Stimulated activated CD8-positive, alpha-beta memory T cell treated with anti-CD3 and anti-CD28 coated beads, Interleukin-2, amount 100 ng/mL, for 48 hours (primary cell): ENCODE measurements around the gene CCNB2.
"Not testable (repeated sequence)": the region's sequence is repeated elsewhere in the genome, so short reads cannot be mapped to it uniquely, and the experiment has no call there.

ENCODE experiments used
- DNase-seq, 2 donors: peaks; one replicate each; pipeline ENCODE4 v3.0.0-alpha.2; 2020; ENCODE audit warnings: low read depth in 2 of 2

CCNB2 gene

GRCh38 chr15:59104912-59105732 is at the start of gene CCNB2:
Gene CCNB2 (plus strand): TSS chr15:59105146. CDS start chr15:59105269, 123 bp downstream.
- DNase-seq, result peak; percentile 63 to 72

GRCh38 chr15:59059076-59059597 is 45.8 kb upstream of the CCNB2 start:
- DNase-seq, result no peak

DNA sequence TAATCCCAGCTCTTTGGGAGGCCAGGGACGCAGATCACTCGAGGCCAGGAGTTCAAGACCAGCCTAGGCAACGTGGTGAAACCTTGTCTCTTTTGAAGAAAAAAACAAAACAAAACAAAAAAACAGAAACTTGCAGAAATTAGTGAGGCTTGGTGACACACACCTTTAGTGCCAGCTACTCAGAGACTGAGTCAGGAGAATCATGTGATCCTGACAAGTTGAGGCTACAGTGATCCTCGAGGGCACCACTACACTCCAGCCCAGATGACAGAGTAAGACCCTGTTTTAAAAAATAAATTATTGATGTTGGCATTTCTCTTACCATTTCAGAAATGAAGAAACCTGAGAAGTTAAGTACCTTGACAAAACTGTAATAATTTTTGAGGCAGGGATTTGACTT is 44.6 kb upstream of the CCNB2 start:
- no peak for DNase-seq

GRCh38 chr15:59063042-59063441 is 41.9 kb upstream of the CCNB2 start:
- no peak for DNase-seq

GRCh38 chr15:59069430-59069829 is 35.5 kb upstream of the CCNB2 start:
- no peak for DNase-seq

DNA sequence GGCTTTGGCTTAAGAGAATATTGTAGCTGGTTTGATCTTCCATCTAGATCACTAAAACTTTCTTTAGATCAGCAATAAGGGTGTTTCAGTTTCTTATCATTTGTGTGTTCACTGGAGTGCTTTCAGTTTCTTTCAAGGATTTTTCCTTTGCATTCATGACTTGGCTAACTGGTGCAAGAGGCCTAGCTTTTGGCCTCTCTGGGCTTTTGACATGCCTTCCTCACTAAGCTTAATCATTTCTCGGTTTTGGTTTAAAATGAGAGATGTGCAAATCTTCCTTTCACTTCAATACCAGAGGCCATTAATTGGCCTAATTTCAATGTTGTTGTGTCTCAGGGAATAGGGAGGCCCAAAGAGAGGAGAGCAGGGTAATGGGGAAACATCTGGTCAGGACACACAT is 30.3 kb upstream of the CCNB2 start:
- DNase-seq, result no peak

DNA sequence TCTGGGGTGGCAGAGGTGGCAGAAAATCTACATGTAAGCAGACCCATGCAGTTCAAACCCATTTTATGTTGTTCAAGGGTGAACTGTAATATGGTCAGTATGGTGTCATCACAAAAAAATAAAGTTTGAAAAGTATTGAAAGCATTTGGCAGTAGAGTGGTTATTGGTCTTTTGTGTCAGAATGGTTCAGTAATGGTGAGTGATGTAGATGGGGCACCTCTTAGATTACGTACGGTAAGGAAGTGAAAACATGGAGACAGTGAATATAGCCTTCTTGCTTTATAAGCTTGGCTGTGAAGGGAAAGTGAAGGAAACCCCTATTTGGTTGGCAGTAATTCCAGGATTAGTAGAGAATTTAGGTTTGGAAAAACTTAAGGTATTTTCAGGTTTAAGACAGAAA is 17.2 kb upstream of the CCNB2 start:
- DNase-seq, result no peak

DNA sequence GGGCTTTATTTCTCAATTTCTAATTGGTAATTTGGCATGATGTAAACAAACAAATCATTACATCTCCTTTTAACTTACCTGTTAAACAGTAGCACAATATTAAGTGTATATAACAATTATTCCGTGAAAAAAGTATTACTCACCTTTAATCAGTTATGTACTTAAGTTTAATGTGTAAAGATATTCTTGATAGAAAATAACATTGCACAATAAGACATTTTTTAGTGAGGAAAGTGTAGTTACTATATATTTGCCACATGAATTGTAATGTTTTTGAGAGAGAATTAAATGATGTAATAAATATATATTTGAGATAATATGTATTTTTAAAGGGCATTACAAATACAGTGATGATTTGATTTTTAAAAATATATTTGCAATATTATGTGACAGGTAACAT is 10.9 kb upstream of the CCNB2 start:
- no peak for DNase-seq

DNA sequence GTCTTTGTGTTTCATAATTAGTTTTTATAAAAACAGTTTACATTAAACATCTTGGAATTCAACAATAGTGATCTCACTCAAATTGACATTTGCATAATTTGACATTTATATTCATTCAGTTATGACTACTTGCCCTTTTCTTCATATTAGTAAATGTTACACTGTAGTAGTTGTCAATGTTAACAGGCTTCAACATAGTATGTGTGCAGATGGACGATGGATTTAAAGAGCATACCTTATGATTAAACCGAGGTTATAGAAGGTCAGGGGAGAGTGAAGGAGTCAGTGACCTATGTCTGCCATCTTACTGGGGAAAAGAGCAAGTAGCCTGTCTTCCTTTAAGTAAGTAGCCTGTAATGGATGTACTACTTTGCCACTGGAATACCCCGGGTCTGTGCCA is 8.5 kb upstream of the CCNB2 start:
- no peak for DNase-seq

DNA sequence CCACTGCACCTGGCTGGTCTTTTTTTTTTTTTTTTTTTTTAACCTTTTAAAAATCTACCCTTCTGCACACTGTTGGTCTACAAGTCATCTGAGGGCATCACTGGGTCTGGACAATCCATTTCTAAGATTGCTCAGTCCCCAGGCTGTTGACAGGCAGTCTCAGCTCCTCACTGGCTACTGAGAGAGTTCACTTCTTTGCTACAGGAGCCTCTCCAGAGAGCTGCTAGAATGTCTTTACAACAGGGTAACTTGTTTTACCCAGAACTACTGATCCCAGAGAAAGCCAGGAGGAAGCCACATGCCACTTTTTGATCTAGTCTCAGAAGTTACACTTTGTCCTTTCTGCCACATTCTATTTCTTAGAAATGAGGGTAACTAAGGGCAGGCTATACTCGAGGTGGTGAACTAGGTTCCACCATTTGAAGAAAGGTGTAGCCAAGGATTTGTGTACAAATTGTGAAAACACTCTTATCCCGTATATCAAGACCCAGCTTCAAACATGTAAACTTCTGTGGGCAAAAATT is 5.7 kb upstream of the CCNB2 start:
- no peak for DNase-seq

DNA sequence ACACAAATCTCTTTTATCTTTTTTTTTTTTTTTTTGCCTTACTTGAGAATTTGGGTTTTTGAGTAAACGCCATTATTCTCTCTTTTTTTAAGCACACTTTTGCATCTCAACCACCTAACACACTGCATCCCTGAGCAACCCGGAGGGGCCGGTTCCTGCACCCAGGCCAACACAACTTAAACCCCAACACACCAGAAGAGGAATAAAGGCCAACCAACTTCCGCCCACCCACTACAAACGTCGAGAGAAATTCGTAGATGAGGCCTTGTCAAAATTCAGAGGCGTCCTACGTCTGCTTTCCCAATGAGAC is 389 bp upstream of the CCNB2 start:
- peak in 1 of 2 donors; percentile 6 for DNase-seq

DNA sequence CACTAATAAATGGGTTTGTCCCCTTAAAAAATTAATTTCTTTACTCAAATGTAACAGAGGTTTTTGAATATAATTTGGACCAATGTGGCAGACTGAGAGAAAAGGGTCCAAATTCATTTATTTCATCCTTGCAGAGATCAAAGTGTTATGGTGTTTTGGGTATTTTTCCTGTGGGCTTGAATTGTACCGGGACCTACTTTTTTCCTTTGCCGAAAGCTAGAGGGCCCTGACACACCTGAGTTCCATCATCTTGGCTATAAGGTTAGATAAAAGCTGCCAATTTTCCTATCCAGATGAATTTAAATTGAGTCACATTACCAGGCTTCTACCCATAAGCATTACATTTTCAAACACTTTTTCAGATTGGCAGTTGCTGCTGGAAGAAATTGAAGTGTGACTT is 908 bp downstream of the CCNB2 start:
- DNase-seq, result no peak

DNA sequence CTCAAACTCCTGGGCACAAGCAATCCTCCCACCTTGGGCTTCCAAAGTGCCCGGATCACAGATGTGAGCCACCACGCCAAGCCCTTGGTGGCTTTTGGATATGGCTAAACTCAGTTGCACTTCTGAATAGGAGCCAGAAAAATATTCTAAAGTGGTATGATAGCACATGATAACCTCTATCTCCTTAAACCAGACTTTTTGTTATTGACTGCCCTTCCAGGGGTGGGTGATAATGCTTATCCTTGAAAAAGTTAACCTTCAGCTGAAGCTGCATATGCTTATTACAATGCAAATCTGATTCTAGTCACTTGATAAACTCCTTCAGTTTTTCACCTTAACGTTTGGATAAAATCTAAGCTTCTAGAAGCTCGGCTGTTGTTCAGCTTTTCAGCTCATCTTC is 6.3 kb downstream of the CCNB2 start:
- no peak for DNase-seq

- DNase-seq, result no peak
These were observed 10.1 kb downstream of the CCNB2 start for GRCh38 chr15:59115047-59115446.

GRCh38 chr15:59116141-59116540 is 11.2 kb downstream of the CCNB2 start:
- no peak for DNase-seq

- DNase-seq, result no peak
These were observed 11.8 kb downstream of the CCNB2 start for GRCh38 chr15:59116771-59117170.

GRCh38 chr15:59119625-59120024 is 14.7 kb downstream of the CCNB2 start:
- no peak for DNase-seq

DNA sequence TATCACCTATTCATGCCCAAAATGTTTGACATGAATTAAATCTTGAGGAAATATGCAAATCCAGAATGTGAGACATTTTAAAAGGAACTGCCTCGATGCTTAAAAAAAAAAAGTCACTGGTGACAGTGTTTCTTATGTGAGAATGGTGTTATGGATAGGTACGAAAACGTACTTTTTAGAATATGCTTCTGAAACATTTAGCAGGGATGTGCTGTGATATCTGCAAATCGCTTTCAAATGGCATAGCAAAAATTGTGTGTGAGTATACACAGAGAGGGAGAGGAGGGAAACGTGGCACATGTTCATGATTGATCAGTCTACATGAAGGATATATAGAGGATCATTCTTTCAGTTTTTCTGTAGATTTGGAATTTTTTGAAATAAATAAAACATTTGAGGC is 16.0 kb downstream of the CCNB2 start:
- DNase-seq, result no peak

DNA sequence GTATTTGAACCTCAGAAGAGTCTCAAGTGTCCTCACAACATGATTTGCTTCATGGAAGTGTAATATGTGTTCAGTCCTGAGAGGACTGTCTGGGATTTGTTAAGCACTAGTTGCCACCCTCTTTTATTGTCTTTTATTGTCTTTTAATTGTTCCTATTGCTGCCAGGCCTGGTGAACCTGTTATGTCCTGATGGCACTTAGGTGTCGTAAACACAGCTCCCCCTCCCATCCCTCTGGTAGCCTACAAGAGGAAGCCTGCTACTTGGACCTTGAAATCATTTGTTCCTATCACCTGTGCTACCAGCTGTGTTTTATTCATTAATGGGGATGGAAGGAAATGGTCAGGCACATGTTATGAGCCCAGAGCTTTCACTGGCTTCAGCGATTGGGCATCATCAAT is 19.3 kb downstream of the CCNB2 start:
- no peak for DNase-seq

DNA sequence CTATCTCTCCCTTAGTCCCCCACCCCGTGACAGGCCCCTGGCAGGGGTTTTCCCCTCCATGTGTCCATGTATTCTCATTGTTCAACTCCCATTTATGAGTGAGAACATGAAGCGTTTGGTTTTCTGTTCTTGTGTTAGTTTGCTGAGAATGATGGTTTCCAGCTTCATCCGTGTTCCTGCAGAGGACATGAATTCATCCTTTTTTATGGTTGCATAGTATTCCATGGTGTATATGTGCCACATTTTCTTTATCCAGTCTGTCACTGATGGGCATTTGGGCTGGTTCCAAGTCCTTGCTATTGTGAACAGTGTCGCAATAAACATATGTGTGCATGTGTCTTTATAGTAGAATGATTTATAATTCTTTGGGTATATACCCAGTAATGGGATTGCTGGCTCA is 20.7 kb downstream of the CCNB2 start:
- not testable (repeated sequence) for DNase-seq

- DNase-seq, result not testable (repeated sequence)
These were observed 22.3 kb downstream of the CCNB2 start for GRCh38 chr15:59127255-59127654.

GRCh38 chr15:59131456-59131855 is 26.5 kb downstream of the CCNB2 start:
- no peak for DNase-seq

DNA sequence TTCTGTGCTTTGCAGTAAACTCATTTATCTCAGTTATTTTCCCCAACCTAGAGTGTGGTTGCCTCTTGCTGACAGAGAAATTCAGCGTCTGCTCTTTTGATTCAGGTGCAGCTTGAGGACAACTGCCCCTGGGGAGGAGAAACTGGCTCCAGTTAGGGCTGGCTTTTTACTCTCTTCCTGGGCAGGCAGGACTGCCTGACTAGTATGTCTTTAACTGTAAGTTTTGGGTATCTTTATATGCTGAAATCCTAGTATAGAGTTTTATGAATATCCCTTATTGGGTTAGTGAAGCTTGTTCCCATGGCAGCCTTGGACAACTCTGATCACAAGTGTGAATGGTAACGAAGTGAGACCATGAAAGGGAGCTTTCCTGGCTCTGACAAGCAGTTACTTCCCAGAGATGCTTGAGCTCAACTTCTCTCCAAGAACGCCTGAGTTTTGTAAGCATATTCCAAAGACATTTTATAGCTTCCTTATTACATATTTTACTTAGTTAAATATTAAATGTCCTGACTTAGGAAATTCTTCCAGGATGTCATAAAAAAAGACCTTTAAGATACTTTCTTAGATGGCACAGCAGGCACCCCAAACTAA is 27.1 kb downstream of the CCNB2 start:
- DNase-seq, result no peak
